ENCODE data around the gene NECAB2. TPM values are rescaled to one million over a fixed set of nuclear protein-coding genes. Genes with fewer than 3 reads are reported as not detected.

NECAB2 gene
- total RNA-seq, 6 donors from 2014 or later, result 0.40 to 1.2 (median 0.44) TPM; not detected in 3

- 83 to 85% methylated on average over 28 of the region's 28 CpGs for WGBS, 2 donors
- no peaks in the 10 kb centered on the region for H3K27me3 ChIP-seq
- no peak overlapping the region for H3K27ac ChIP-seq
- no peak for ATAC-seq (ENCODE audit: low FRiP score in 2 of 2)
- no peak overlapping the region for H3K4me3 ChIP-seq
- DNase-seq, result peak in 1 of 2 donors; percentile 57
- no peaks in the 10 kb centered on the region for H3K9me3 ChIP-seq
- no peaks in the 10 kb centered on the region for H3K36me3 ChIP-seq
- peaks cover 0 to 2% (median 0%) of the 10 kb centered on the region in 4 donors for H3K4me1 ChIP-seq
- TF ChIP-seq CTCF (IDR thresholded peaks at IDR 0.05) (no peak), POLR2A (IDR thresholded peaks at IDR 0.05) (no peak), POLR2AphosphoS5 (IDR thresholded peaks at IDR 0.05) (no peak), EP300 (IDR thresholded peaks at IDR 0.05) (no peak)
These were observed 34.0 kb upstream of the NECAB2 start for GRCh38 chr16:83933885-83934683.

DNA sequence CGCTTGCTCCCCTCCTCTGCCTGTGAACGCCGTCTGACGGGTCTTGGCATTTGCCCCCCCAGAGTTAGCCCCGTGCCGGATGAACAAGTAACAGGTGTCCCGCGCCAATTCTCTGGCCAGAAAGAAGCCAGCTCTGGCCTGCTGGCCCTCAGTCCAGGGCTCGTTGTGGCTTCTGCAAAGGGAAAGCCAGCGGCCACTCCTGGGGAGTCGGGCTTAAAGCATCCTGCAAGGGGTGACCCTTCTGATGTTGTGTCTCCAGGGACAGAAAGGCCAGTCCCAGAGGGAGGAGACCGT is 33.4 kb upstream of the NECAB2 start:
- no peak for TF ChIP-seq EP300 (IDR thresholded peaks at IDR 0.05)
- TF ChIP-seq POLR2AphosphoS5 (IDR thresholded peaks at IDR 0.05), result no peak
- Histone ChIP-seq H3K36me3 (no peaks in the 10 kb centered on the region), H3K9me3 (no peaks in the 10 kb centered on the region), H3K4me3 (no peak overlapping the region), H3K27ac (no peak overlapping the region), H3K27me3 (no peaks in the 10 kb centered on the region), H3K4me1 (peaks cover 0 to 5% (median 4%) of the 10 kb centered on the region in 4 donors)
- ATAC-seq (ENCODE audit: low FRiP score in 2 of 2), result no peak
- DNase-seq, result no peak
- WGBS, 2 donors, result 79 to 80% methylated on average over 4 to 12 of the region's 12 CpGs

DNA sequence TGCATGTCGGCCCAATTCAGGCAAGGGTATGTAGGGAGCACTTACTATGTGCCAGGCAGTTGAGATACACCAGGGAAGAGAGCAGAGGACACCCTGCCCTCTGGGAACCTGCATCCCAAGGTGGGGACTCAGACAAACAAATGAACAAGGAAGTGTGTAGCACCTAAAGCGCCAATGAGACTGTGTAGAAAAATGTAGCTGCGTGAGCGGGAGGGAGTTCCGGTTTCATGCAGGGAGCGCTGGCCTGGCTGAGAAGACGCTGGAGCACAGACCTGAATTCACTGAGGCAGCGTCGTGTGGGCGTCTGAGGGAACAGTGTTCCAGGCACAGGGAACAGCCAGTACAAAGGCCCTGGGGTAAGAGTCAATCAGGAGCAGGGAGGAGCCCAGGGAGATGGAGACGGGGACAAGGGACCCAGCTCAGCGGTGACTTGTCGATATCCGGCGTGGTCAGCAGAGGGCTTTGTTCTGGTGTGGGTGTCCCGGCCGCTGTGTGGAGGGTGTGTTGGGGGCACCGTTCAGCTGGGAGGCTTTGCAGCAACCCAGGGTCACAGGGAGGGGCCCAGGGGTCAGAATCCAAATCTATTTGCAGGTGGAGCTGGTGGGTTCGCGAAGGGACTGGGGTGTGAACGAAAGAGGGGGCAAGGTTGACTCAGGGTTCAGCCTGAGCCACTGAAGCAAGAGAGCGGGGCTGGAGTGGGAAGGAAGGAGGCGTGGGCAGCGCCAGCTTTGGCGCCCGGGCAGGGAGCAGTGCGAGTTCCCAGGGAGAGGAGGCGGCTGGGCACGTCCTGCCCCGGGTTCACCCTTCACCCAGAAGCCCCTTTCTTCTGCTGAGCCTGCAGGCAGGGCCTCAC is 32.8 kb upstream of the NECAB2 start:
- TF ChIP-seq POLR2AphosphoS5 (IDR thresholded peaks at IDR 0.05), result no peak
- TF ChIP-seq CTCF (IDR thresholded peaks at IDR 0.05), result no peak
- TF ChIP-seq EP300 (IDR thresholded peaks at IDR 0.05), result no peak
- no peak for TF ChIP-seq POLR2A (IDR thresholded peaks at IDR 0.05)
- DNase-seq, result no peak
- no peak overlapping the region for H3K27ac ChIP-seq
- H3K4me3 ChIP-seq, result no peak overlapping the region
- WGBS, 2 donors, result 85 to 90% methylated on average over 29 to 30 of the region's 30 CpGs
- H3K9me3 ChIP-seq, result no peaks in the 10 kb centered on the region
- peaks cover 0 to 5% (median 4%) of the 10 kb centered on the region in 4 donors for H3K4me1 ChIP-seq
- no peaks in the 10 kb centered on the region for H3K36me3 ChIP-seq
- no peak for ATAC-seq (ENCODE audit: low FRiP score in 2 of 2)
- no peaks in the 10 kb centered on the region for H3K27me3 ChIP-seq

DNA sequence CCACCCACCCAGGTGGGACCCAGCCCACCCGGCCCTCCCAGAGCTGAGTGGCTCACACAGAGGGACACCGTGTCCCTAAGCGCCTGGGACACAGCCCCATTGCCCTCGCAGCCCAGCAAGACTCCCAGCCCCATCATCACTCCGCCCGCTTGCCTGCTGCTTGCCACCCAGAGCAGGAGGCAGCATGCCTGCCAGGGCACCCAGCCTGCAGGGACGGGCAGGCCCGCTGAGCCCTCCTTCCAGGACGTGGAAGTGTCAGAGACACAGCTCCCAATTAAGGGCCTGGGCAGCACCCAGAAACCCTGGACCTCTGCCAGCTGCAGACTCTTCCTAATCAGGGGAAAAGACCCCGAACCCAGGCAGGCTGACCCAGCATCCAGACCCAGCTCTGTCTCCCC is 32.2 kb upstream of the NECAB2 start:
- no peak for DNase-seq
- 89 to 100% methylated on average over 1 to 7 of the region's 10 CpGs for WGBS, 2 donors
- no peaks in the 10 kb centered on the region for H3K36me3 ChIP-seq
- ATAC-seq (ENCODE audit: low FRiP score in 2 of 2), result no peak
- TF ChIP-seq POLR2AphosphoS5 (IDR thresholded peaks at IDR 0.05) (no peak), POLR2A (IDR thresholded peaks at IDR 0.05) (no peak), EP300 (IDR thresholded peaks at IDR 0.05) (no peak), CTCF (IDR thresholded peaks at IDR 0.05) (no peak)
- H3K9me3 ChIP-seq, result no peaks in the 10 kb centered on the region
- H3K4me3 ChIP-seq, result no peak overlapping the region
- peaks cover 0 to 5% (median 4%) of the 10 kb centered on the region in 4 donors for H3K4me1 ChIP-seq
- H3K27me3 ChIP-seq, result no peaks in the 10 kb centered on the region
- H3K27ac ChIP-seq, result no peak overlapping the region

- TF ChIP-seq POLR2A (IDR thresholded peaks at IDR 0.05) (no peak), CTCF (IDR thresholded peaks at IDR 0.05) (no peak), POLR2AphosphoS5 (IDR thresholded peaks at IDR 0.05) (no peak)
- H3K4me1 ChIP-seq, result peaks cover 0 to 5% (median 4%) of the 10 kb centered on the region in 4 donors
- 89 to 93% methylated on average over 19 of the region's 19 CpGs for WGBS, 2 donors
- no peak for ATAC-seq (ENCODE audit: low FRiP score in 2 of 2)
- no peak overlapping the region for H3K4me3 ChIP-seq
- H3K27me3 ChIP-seq, result no peaks in the 10 kb centered on the region
- H3K9me3 ChIP-seq, result no peaks in the 10 kb centered on the region
- H3K36me3 ChIP-seq, result no peaks in the 10 kb centered on the region
- no peak for DNase-seq
- no peak overlapping the region for H3K27ac ChIP-seq
These were observed 31.4 kb upstream of the NECAB2 start for GRCh38 chr16:83936581-83937165.
